ENCODE data around the gene OR2J3. TPM values are rescaled to one million over a fixed set of nuclear protein-coding genes. Genes with fewer than 3 reads are reported as not detected.

OR2J3 gene
- total and polyA plus RNA-seq, 2 of the 8 experiments (the other 6 are each of a cell fraction or from before 2014, with no cell fraction given): 0.03 TPM; not detected in 1

- Histone ChIP-seq H2AFZ (ENCODE audit: low read length) (no peak overlapping the region), H4K8ac (ENCODE audit: extremely low read depth, insufficient read depth, low read length) (no peak overlapping the region), H3K4me3 (ENCODE audit: extremely low read depth in 1 of 4, insufficient read depth in 2 of 4, low read depth in 3 of 4, low read length in 4 of 4) (no peak overlapping the region), H3K27me3 (replicated peaks in 1 of 4; ENCODE audit: control insufficient read depth in 3 of 4, extremely low read depth in 1 of 4, insufficient read depth in 3 of 4, low read length in 3 of 4) (no peaks in the 10 kb centered on the region), H3K23ac (ENCODE audit: insufficient read length) (no peak overlapping the region), H3K9ac (replicated peaks in 1 of 4; ENCODE audit: extremely low read depth in 1 of 4, low read depth in 3 of 4, low read length in 3 of 4) (no peak overlapping the region), H4K5ac (ENCODE audit: insufficient read length, low read depth, low read length) (no peak overlapping the region), H2BK20ac (ENCODE audit: low read length) (no peak overlapping the region), H4K91ac (replicated peaks; ENCODE audit: insufficient read length, low read length) (no peak overlapping the region), H2BK5ac (ENCODE audit: low read depth, low read length) (no peak overlapping the region), H3K14ac (ENCODE audit: insufficient read length) (no peak overlapping the region), H2BK120ac (replicated peaks; ENCODE audit: low read depth, low read length) (no peak overlapping the region), H3K4ac (replicated peaks; ENCODE audit: insufficient read length, low read depth, low read length) (no peak overlapping the region), H3K79me2 (ENCODE audit: control insufficient read depth in 1 of 2, insufficient read depth in 2 of 2, low read length in 2 of 2) (no peaks in the 10 kb centered on the region), H3K56ac (replicated peaks; ENCODE audit: insufficient read length, low read depth, low read length) (no peak overlapping the region), H2BK12ac (ENCODE audit: low read depth, low read length) (no peak overlapping the region), H3K27ac (ENCODE audit: low read depth, low read length) (no peak overlapping the region), H3K4me1 (replicated peaks in 1 of 4; ENCODE audit: control insufficient read depth in 3 of 4, insufficient read depth in 4 of 4, low read length in 3 of 4) (no peaks in the 10 kb centered on the region), H4K20me1 (replicated peaks in 1 of 2; ENCODE audit: control insufficient read depth in 1 of 2, insufficient read depth in 2 of 2, low read length in 2 of 2) (no peaks in the 10 kb centered on the region), H2AK5ac (ENCODE audit: low read depth, low read length) (no peak overlapping the region), H3K79me1 (ENCODE audit: low read depth, low read length) (no peaks in the 10 kb centered on the region), H3K23me2 (ENCODE audit: low read depth, low read length) (no peaks in the 10 kb centered on the region), H3K18ac (ENCODE audit: extremely low read depth, low read length) (no peak overlapping the region), H3K9me3 (ENCODE audit: insufficient read depth in 2 of 2, low read depth in 1 of 2, low read length in 1 of 2) (peaks cover 14 to 15% of the 10 kb centered on the region in 2 experiments), H3K4me2 (ENCODE audit: insufficient read depth in 1 of 2, low read depth in 2 of 2, low read length in 2 of 2) (no peak overlapping the region), H2BK15ac (ENCODE audit: low read length) (no peak overlapping the region), H3K36me3 (ENCODE audit: control insufficient read depth in 2 of 4, insufficient read depth in 4 of 4, low read length in 3 of 4) (no peaks in the 10 kb centered on the region)
- FAIRE-seq (no peak), DNase-seq (ENCODE audit: low read depth in 1 of 2, low spot score in 2 of 2) (no peak)
- WGBS, 2 experiments (ENCODE audit: extremely low coverage in 1 of 2, insufficient coverage in 1 of 2, insufficient read length in 1 of 2, insufficient replicate concordance in 2 of 2, low coverage in 1 of 2, low lambda C conversion rate in 2 of 2, missing lambda C conversion rate in 1 of 2): 90% methylated on average over 3 of the region's 3 CpGs; no CpG with 5 or more reads in 1 of the 2 experiments
- ChIA-PET POLR2A (ENCODE audit: partially characterized antibody) (no interaction called here), CTCF (ENCODE audit: partially characterized antibody) (no interaction called here)
- TF ChIP-seq POU5F1 (IDR thresholded peaks at IDR 0.05; ENCODE audit: low read depth, low read length): no peak
- TF ChIP-seq BACH1 (IDR thresholded peaks at IDR 0.05; ENCODE audit: low read length): no peak
- TF ChIP-seq, protein P1, sequence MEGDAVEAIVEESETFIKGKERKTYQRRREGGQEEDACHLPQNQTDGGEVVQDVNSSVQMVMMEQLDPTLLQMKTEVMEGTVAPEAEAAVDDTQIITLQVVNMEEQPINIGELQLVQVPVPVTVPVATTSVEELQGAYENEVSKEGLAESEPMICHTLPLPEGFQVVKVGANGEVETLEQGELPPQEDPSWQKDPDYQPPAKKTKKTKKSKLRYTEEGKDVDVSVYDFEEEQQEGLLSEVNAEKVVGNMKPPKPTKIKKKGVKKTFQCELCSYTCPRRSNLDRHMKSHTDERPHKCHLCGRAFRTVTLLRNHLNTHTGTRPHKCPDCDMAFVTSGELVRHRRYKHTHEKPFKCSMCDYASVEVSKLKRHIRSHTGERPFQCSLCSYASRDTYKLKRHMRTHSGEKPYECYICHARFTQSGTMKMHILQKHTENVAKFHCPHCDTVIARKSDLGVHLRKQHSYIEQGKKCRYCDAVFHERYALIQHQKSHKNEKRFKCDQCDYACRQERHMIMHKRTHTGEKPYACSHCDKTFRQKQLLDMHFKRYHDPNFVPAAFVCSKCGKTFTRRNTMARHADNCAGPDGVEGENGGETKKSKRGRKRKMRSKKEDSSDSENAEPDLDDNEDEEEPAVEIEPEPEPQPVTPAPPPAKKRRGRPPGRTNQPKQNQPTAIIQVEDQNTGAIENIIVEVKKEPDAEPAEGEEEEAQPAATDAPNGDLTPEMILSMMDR (IDR thresholded peaks at IDR 0.05; ENCODE audit: control extremely low read depth in 1 of 3, insufficient read depth in 1 of 3, low read depth in 1 of 3, low read length in 3 of 3): no peak
- TF ChIP-seq RXRA (IDR thresholded peaks at IDR 0.05; ENCODE audit: insufficient read depth, low read depth, low read length): no peak
- TF ChIP-seq, protein P2, sequence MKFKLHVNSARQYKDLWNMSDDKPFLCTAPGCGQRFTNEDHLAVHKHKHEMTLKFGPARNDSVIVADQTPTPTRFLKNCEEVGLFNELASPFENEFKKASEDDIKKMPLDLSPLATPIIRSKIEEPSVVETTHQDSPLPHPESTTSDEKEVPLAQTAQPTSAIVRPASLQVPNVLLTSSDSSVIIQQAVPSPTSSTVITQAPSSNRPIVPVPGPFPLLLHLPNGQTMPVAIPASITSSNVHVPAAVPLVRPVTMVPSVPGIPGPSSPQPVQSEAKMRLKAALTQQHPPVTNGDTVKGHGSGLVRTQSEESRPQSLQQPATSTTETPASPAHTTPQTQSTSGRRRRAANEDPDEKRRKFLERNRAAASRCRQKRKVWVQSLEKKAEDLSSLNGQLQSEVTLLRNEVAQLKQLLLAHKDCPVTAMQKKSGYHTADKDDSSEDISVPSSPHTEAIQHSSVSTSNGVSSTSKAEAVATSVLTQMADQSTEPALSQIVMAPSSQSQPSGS (IDR thresholded peaks at IDR 0.05; ENCODE audit: low read length): no peak
- no peak for TF ChIP-seq MAFK (IDR thresholded peaks at IDR 0.05; ENCODE audit: low read depth, low read length)
- no peak for TF ChIP-seq BRCA1 (IDR thresholded peaks at IDR 0.05; ENCODE audit: low read depth, low read length)
- TF ChIP-seq E2F6 (IDR thresholded peaks at IDR 0.05): no peak
- TF ChIP-seq HDAC2 (IDR thresholded peaks at IDR 0.05; ENCODE audit: borderline replicate concordance in 1 of 2, low read depth in 2 of 2, low read length in 2 of 2): no peak
- TF ChIP-seq SP2 (IDR thresholded peaks at IDR 0.05; ENCODE audit: low read length): no peak
Measured at GRCh38 chr6:29147074-29147473, 39.2 kb downstream of the OR2J3 start.
